ENCODE measurements around the gene GIT1. TPM values are rescaled to one million over a fixed set of nuclear protein-coding genes. Genes with fewer than 3 reads are reported as not detected.

The GIT1 gene
- total RNA-seq, 1 donor from 2014 or later: 96.5 TPM

DNA sequence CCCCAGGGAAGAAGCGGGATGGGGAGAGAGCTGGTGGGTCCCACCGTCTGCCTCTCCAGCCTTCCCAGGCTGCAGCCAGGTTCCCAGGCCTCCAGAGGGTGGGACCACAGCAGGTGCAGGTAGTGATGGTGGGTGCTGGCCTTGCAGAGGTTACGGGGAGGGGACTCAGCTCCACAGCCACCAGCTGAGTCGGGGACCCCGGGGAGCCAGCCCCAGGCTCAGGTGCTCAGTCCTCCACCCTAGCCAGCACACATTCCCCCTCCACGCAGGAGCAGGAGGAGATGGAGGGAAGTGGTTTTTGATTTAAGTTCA is 15.9 kb downstream of the GIT1 start:
- H3K4me3 Mint-ChIP-seq: peak overlapping the region; percentile 78
- no peak for DNase-seq (ENCODE audit: low read depth, low spot score)
- peaks cover 18% of the 10 kb centered on the region for H3K4me1 Mint-ChIP-seq
- H3K27ac Mint-ChIP-seq (ENCODE audit: unreplicated experiment): no peak overlapping the region
- no peaks in the 10 kb centered on the region for H3K9me3 Mint-ChIP-seq
- H3K36me3 Mint-ChIP-seq (ENCODE audit: low read depth): no peaks in the 10 kb centered on the region
- peaks cover 7% of the 10 kb centered on the region for H3K27me3 Mint-ChIP-seq (ENCODE audit: low read depth)
- TF ChIP-seq CTCF (conservative IDR thresholded peaks at IDR 0.05): no peak

DNA sequence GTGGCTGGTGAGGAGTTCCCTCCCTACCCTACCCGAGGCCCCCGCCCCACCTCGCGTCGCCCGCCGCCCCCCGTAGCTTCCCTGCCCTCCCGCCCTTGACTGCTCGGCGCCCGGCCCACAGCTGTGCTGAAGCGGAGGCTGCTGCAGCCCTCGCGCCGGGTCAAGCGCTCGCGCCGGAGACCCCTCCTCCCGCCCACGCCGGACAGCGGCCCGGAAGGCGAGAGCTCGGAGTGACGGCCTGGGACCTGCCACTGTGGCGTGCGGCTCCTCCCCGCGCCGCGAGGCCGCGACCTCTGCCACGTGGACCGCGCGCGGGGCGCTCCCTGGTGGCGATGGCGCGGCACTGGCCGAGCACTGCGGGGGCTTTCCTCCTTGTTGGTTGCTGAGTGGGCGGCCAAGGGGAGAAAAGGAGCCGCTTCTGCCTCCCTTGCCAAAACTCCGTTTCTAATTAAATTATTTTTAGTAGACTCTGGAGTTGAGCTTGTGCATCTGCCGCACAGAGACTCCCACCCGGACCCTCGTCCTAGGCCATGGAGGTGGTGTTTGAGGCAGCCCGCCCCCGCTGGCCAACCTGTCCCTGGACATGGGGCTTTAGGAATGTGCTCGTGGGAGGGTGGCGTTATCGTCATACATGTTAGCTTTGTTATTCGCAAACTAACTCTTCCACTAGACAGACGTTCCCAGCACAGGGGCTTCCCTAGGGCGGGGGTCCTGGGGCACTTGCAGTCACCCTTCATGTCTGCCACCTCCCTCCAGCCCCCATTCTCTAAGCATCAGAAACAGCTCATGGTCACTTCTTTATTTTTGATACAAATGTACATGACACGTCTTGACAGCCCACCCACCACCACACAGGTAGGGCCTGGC is 16.5 kb downstream of the GIT1 start:
- Mint-ChIP-seq H3K36me3 (ENCODE audit: low read depth) (no peaks in the 10 kb centered on the region), H3K27ac (ENCODE audit: unreplicated experiment) (no peak overlapping the region), H3K27me3 (ENCODE audit: low read depth) (peaks cover 11% of the 10 kb centered on the region), H3K9me3 (no peaks in the 10 kb centered on the region), H3K4me1 (peaks cover 23% of the 10 kb centered on the region), H3K4me3 (peak overlapping the region; percentile 78)
- peak; percentile 72 for TF ChIP-seq CTCF (conservative IDR thresholded peaks at IDR 0.05)
- DNase-seq (ENCODE audit: low read depth, low spot score): peak; percentile 78

- TF ChIP-seq CTCF (conservative IDR thresholded peaks at IDR 0.05): no peak
- DNase-seq (ENCODE audit: low read depth, low spot score): no peak
- Mint-ChIP-seq H3K27ac (ENCODE audit: unreplicated experiment) (no peak overlapping the region), H3K9me3 (no peaks in the 10 kb centered on the region), H3K27me3 (ENCODE audit: low read depth) (peaks cover 17% of the 10 kb centered on the region), H3K4me1 (peaks cover 23% of the 10 kb centered on the region), H3K4me3 (peak overlapping the region; percentile 58), H3K36me3 (ENCODE audit: low read depth) (no peaks in the 10 kb centered on the region)
Observed at GRCh38 chr17:29571883-29572681, 17.4 kb downstream of the GIT1 start.

- H3K27me3 Mint-ChIP-seq (ENCODE audit: low read depth): peaks cover 17% of the 10 kb centered on the region
- H3K4me1 Mint-ChIP-seq: peaks cover 23% of the 10 kb centered on the region
- peak overlapping the region; percentile 58 for H3K4me3 Mint-ChIP-seq
- no peak for TF ChIP-seq CTCF (conservative IDR thresholded peaks at IDR 0.05)
- H3K9me3 Mint-ChIP-seq: no peaks in the 10 kb centered on the region
- H3K36me3 Mint-ChIP-seq (ENCODE audit: low read depth): no peaks in the 10 kb centered on the region
- H3K27ac Mint-ChIP-seq (ENCODE audit: unreplicated experiment): no peak overlapping the region
- DNase-seq (ENCODE audit: low read depth, low spot score): no peak
Observed at GRCh38 chr17:29571486-29571882, 18.0 kb downstream of the GIT1 start.

GRCh38 chr17:29570521-29570920 is 18.9 kb downstream of the GIT1 start:
- DNase-seq (ENCODE audit: low read depth, low spot score): no peak
- H3K4me3 Mint-ChIP-seq: peak overlapping the region; percentile 58
- peaks cover 30% of the 10 kb centered on the region for H3K4me1 Mint-ChIP-seq
- no peak for TF ChIP-seq CTCF (conservative IDR thresholded peaks at IDR 0.05)
- no peak overlapping the region for H3K27ac Mint-ChIP-seq (ENCODE audit: unreplicated experiment)
- peaks cover 25% of the 10 kb centered on the region for H3K27me3 Mint-ChIP-seq (ENCODE audit: low read depth)
- H3K36me3 Mint-ChIP-seq (ENCODE audit: low read depth): no peaks in the 10 kb centered on the region
- no peaks in the 10 kb centered on the region for H3K9me3 Mint-ChIP-seq
